Measurements from ENCODE around the gene CHRNA3. TPM values are rescaled to one million over a fixed set of nuclear protein-coding genes. Genes with fewer than 3 reads are reported as not detected.

Gene CHRNA3
- not detected in 2 replicates for total RNA-seq

GRCh38 chr15:78620527-78621421 is at the start of gene CHRNA3:
TSS of gene CHRNA3 (minus strand) at chr15:78620996. CDS start at chr15:78620794, 202 bp downstream.

GRCh38 chr15:78641102-78641748 is 20.4 kb upstream of the CHRNA3 start, which contains the start of gene CHRNB4:
TSS of gene CHRNB4 (minus strand) at chr15:78641210. CDS start at chr15:78641133, 77 bp downstream.

GRCh38 chr15:78565097-78565950 is 55.5 kb downstream of the CHRNA3 start, which contains the start of gene CHRNA5:
TSS of gene CHRNA5 (plus strand) at chr15:78565520. CDS start at chr15:78565720, 200 bp downstream.

Small RNA genes lying within 50 kb of the gene (small RNA-seq; reads per million reads assigned to genes)
- not detected for gene AC067863.2

Other genes starting within 250 kb of the CHRNA3 start
- gene IREB2, start 182.8 kb downstream of the CHRNA3 start, total RNA-seq = 34.9 and 55.0 TPM in 2 replicates
- 0.39 and 1.7 TPM in 2 replicates for gene HYKK, start 113.4 kb downstream of the CHRNA3 start, total RNA-seq
- gene PSMA4, start 80.6 kb downstream of the CHRNA3 start, total RNA-seq = 110 and 239 TPM in 2 replicates
- under 0.01 and 1.2 TPM in 2 replicates for gene CHRNA5, start 55.5 kb downstream of the CHRNA3 start, total RNA-seq
- gene CHRNB4, start 20.2 kb upstream of the CHRNA3 start, total RNA-seq = under 0.01 TPM in 1 of 2 replicates, not detected in the other
- 2.0 and 3.5 TPM in 2 replicates for gene ADAMTS7, start 190.5 kb upstream of the CHRNA3 start, total RNA-seq

All from placental epithelial cell (primary cell).